Measurements from ENCODE around the gene GLT6D1. TPM values are rescaled to one million over a fixed set of nuclear protein-coding genes. Genes with fewer than 3 reads are reported as not detected.

The GLT6D1 gene
- total RNA-seq, 1 experiment from 2014 or later = not detected

DNA sequence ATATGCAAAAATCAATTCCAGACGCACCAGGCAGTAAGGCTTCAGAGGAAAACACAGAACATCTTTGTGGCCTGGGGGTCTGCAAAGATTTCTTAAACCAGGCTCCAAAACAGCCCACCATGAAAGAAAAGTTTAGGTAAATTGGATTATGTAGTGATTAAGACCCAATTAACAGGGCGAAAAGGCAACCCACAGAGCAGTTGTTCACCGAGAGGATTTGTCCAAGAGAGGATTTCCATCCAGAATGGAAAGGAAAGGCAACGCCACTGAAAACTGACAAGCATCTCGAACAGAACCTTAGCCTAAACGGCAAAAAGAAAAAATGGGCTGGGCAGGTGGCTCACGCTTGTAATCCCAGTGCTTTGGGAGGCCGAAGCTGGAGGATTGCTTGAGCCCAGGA is 37.4 kb downstream of the GLT6D1 start:
- ATAC-seq (no peak), DNase-seq (ENCODE audit: low read depth, low spot score) (no peak)
- intact Hi-C loops (cut with micrococcal nuclease; ENCODE audit: unreplicated experiment) = no loop called here
- TF ChIP-seq, protein P1, sequence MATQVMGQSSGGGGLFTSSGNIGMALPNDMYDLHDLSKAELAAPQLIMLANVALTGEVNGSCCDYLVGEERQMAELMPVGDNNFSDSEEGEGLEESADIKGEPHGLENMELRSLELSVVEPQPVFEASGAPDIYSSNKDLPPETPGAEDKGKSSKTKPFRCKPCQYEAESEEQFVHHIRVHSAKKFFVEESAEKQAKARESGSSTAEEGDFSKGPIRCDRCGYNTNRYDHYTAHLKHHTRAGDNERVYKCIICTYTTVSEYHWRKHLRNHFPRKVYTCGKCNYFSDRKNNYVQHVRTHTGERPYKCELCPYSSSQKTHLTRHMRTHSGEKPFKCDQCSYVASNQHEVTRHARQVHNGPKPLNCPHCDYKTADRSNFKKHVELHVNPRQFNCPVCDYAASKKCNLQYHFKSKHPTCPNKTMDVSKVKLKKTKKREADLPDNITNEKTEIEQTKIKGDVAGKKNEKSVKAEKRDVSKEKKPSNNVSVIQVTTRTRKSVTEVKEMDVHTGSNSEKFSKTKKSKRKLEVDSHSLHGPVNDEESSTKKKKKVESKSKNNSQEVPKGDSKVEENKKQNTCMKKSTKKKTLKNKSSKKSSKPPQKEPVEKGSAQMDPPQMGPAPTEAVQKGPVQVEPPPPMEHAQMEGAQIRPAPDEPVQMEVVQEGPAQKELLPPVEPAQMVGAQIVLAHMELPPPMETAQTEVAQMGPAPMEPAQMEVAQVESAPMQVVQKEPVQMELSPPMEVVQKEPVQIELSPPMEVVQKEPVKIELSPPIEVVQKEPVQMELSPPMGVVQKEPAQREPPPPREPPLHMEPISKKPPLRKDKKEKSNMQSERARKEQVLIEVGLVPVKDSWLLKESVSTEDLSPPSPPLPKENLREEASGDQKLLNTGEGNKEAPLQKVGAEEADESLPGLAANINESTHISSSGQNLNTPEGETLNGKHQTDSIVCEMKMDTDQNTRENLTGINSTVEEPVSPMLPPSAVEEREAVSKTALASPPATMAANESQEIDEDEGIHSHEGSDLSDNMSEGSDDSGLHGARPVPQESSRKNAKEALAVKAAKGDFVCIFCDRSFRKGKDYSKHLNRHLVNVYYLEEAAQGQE (IDR thresholded peaks at IDR 0.05; ENCODE audit: insufficient read depth in 1 of 2, low read depth in 2 of 2, low read length in 1 of 2) = no peak
- TF ChIP-seq TCF7L2 (IDR thresholded peaks at IDR 0.05; ENCODE audit: low read depth, low read length) (no peak), POLR2AphosphoS5 (IDR thresholded peaks at IDR 0.05; ENCODE audit: low read depth, low read length) (no peak), SIN3A (IDR thresholded peaks at IDR 0.05; ENCODE audit: borderline replicate concordance, insufficient read depth, low read depth, low read length) (no peak)
- TF ChIP-seq, protein P2, sequence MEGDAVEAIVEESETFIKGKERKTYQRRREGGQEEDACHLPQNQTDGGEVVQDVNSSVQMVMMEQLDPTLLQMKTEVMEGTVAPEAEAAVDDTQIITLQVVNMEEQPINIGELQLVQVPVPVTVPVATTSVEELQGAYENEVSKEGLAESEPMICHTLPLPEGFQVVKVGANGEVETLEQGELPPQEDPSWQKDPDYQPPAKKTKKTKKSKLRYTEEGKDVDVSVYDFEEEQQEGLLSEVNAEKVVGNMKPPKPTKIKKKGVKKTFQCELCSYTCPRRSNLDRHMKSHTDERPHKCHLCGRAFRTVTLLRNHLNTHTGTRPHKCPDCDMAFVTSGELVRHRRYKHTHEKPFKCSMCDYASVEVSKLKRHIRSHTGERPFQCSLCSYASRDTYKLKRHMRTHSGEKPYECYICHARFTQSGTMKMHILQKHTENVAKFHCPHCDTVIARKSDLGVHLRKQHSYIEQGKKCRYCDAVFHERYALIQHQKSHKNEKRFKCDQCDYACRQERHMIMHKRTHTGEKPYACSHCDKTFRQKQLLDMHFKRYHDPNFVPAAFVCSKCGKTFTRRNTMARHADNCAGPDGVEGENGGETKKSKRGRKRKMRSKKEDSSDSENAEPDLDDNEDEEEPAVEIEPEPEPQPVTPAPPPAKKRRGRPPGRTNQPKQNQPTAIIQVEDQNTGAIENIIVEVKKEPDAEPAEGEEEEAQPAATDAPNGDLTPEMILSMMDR (IDR thresholded peaks at IDR 0.05) = no peak
- H3K27me3 ChIP-seq (ENCODE audit: control insufficient read depth, insufficient read depth, low read length) = no peaks in the 10 kb centered on the region
- H3K36me3 ChIP-seq (ENCODE audit: control insufficient read depth, insufficient read depth, low read length) = no peaks in the 10 kb centered on the region
- H3K4me1 ChIP-seq (ENCODE audit: control insufficient read depth, insufficient read depth, low read length) = no peaks in the 10 kb centered on the region
- no peaks in the 10 kb centered on the region for H3K9me3 ChIP-seq (ENCODE audit: control insufficient read depth, insufficient read depth, low read depth, low read length)
- H3K4me3 ChIP-seq (ENCODE audit: low read depth in 2 of 2, low read length in 2 of 2) = no peak overlapping the region
- ChIA-PET POLR2A (no interaction called here), CTCF (interaction anchor here (0.7 kb wide), 2 partner anchors 15 to 1344 kb away, joined by 3 to 4 read pairs; no protein-coding TSS in a partner anchor)
- in situ Hi-C loops (cut with HindIII; ENCODE audit: low pct_unique_long_range_greater_than_20kb, low sequenced_read_pairs) = no loop called here
- BruUV-seq (replicated peaks) = no TSS peak
- H3K27ac ChIP-seq (ENCODE audit: low read length) = no peak overlapping the region

DNA sequence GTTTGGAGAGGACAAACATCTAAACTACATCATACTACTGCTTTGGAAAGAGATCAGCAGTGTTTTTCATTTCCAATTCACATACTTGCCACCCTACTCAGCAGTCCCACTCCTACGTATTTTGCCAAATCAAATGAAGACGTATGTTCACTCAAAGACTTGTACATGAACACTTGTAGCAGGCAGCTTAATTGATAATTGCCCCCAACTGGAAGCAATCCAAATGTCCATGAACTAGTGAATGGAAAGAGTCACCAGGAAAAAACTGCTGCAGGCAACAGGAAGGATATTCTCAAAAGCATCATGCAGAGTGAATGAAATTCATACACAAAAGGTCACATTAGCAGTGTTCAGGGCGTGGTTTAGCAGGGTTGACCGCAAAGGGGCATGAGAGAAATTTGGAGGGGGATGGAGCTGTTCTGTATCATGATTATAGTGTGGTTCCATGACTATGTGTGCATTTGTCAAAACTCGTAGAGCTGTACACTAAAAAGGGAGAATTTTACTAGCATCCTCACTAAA is 39.0 kb downstream of the GLT6D1 start:
- intact Hi-C loops (cut with micrococcal nuclease; ENCODE audit: unreplicated experiment) = no loop called here
- POLR2A ChIA-PET = no interaction called here
- BruUV-seq (replicated peaks) = no TSS peak

More for the DNA sequence above, 39.0 kb downstream of the GLT6D1 start:
- ATAC-seq = no peak
- no peak for DNase-seq (ENCODE audit: low read depth, low spot score)
- CTCF ChIA-PET = no interaction called here
- H3K36me3 ChIP-seq (ENCODE audit: control insufficient read depth, insufficient read depth, low read length) = no peaks in the 10 kb centered on the region
- H3K27me3 ChIP-seq (ENCODE audit: control insufficient read depth, insufficient read depth, low read length) = 0 out of 2 replicates have a peak, but pooled peaks cover under 1% of the 10 kb centered on the region
- no peak overlapping the region for H3K4me3 ChIP-seq (ENCODE audit: low read depth in 2 of 2, low read length in 2 of 2)
- no peaks in the 10 kb centered on the region for H3K4me1 ChIP-seq (ENCODE audit: control insufficient read depth, insufficient read depth, low read length)
- TF ChIP-seq, protein P2 (IDR thresholded peaks at IDR 0.05) = no peak
- TF ChIP-seq TCF7L2 (IDR thresholded peaks at IDR 0.05; ENCODE audit: low read depth, low read length) (no peak), SIN3A (IDR thresholded peaks at IDR 0.05; ENCODE audit: borderline replicate concordance, insufficient read depth, low read depth, low read length) (no peak)
- TF ChIP-seq, protein P1 (IDR thresholded peaks at IDR 0.05; ENCODE audit: insufficient read depth in 1 of 2, low read depth in 2 of 2, low read length in 1 of 2) = no peak
- H3K9me3 ChIP-seq (ENCODE audit: control insufficient read depth, insufficient read depth, low read depth, low read length) = no peaks in the 10 kb centered on the region
- in situ Hi-C loops (cut with HindIII; ENCODE audit: low pct_unique_long_range_greater_than_20kb, low sequenced_read_pairs) = no loop called here
- no peak overlapping the region for H3K27ac ChIP-seq (ENCODE audit: low read length)
